GM18502 (cell line): ENCODE results near the gene GAS2L3.

Experiments used
- ATAC-seq: cut with Tn5 transposase; IDR thresholded peaks from one replicate; pipeline ENCODE4 v1.9.1; 2021; ENCODE audit warnings: mild to moderate bottlenecking; ENCODE audit not compliant: unreplicated experiment, poor library complexity

GAS2L3 gene

DNA sequence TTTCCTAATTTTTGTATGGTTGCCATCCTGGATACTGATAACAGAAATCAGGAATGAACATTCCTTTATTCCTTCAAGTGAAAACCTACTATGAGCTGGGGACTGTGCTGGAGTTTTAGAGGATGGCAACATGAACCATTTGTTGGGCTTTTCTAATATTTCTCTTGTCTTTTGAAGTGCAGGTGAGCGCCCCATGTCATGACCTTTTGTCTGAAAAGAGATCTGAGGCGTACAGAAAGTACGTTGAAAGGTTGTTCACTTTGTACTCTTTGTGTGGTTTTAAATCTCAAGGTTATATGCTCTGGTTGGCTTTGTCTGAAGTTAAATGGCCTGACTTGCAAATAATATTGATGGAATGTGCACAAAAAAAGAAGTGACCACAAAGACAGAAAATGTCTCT, 79.0 kb downstream of the GAS2L3 start:
- no peak for ATAC-seq

DNA sequence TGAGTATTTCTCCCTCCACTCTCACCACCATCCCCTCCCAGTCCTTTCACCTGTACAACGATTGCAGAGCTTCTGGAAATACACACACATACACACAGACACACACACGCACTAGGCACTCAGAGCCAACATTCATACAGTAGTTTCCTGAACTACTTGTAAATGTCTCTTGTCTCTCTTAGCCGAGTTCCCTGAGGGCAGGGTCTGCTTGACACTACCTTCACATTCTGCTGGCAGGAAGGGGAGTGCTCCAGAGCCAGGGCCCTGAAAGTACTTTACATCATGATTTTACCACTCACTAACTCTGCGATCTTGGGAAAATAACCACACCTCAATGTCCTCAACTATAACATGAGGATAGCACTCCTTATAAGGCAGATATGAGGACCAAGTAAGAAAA, 82.7 kb downstream of the GAS2L3 start:
- ATAC-seq = no peak

DNA sequence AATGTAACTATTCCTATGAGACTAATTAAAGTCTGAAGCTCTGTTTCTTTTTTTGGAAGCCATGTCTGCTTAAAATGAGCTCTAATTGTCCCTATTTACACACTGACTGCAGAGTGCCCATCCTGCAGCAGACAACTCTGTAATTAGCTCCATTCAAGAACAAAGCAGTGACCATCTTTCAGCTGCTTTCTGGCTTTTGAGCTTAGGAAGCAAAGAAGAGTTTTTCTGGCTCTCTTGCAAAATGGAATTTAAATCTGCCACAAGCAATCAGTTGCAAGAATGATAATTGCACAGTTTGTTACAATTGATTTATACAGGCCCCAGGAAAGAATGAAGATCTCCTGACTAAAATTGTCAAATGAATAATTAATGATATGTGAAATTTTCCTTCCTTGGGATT, 83.4 kb downstream of the GAS2L3 start:
- ATAC-seq = no peak

DNA sequence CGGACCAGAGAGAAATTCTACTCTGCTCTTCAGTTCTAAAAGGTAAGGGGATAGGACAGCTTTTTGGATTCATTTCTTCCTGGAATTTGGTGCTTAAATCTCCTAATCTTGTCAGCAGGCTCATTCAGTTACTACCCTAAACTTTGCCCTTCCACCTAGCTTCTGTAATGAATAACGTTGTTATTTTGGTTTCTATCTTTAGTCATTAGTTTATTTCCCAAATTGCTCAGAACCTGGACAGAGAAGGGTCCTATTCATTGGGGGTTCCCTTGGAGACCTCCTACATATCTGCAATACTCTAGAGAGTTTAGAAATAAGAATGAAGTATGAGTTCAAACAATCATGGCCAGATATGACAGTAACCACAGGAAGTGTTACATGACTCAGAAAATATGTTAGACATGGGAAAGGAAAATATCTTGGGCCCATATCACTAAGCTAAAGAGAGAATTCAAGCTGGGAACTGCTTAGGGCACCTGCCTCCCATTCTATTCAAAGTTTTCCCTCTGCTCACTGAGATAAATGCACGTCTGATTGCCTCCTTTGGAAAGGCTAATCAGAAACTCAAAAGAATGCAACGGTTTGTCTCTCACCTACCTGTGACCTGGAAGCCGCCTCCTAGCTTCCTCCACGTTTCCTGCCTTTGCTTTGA, 87.9 kb downstream of the GAS2L3 start:
- peak; percentile 65 for ATAC-seq

DNA sequence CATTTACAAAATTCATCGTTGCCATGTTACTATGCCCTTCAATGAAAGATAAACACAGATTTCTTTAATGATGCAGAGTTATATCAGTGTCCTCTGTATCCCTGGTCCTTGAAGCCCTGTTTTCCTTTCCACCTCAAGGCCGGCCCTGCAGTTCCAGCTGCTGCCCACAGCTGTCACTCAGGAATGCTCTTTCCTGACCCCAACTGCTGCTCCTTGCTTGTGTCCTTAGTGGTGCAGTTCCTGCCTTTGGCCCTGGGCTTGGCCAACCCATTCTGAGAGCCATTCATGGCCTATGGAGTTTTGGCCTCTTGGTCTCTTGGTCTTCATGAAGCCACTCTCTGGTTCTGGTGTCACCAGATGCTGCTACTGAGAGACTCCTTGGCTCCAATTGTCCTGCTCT, 93.1 kb downstream of the GAS2L3 start:
- no peak for ATAC-seq

DNA sequence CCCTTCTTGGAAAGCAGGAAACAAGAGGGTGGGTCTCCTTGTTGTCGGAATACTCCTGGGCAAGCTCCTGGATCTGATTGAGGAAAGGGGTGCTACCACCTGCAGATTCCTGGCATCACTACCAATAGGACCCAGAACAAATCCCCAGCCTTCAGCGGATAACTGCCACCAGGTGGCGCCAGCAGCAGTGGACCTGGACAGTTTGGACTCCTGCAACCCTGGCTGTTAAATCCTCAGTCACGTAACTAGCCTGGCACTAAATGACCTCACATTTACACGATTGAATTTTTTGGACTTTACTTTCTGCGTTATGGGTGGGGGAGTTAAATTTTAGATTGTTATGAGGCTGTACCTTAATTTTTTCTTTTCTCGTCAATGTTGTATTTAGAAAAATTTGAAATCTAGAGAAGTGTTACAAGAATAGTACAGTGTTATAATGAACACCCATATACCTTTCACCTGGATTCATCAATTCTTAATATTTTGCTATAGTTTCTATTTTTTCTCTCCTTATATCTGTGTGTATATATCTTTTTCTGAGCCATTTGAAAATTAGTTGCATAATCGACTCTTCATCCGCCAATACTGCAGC, 95.6 kb downstream of the GAS2L3 start:
- peak; percentile 77 for ATAC-seq

DNA sequence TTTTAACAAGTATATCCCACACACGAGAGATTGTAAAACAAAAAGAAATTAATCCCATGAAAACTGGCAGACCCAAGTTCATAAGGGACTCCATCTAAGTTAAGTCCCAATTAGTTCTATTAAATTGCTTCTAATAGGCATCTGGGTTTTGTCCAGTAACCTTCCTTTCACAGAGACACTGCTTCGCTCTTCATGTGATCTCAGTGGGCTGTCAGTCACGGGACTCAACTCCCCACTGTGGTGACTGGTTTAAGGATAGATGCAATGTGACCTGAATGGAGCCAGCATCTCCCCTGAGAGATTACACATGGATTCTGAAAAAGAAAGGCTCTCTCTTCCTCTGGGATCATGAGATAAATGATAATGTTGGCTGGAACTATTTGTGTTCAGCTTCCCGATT, 96.4 kb downstream of the GAS2L3 start:
- ATAC-seq = no peak

DNA sequence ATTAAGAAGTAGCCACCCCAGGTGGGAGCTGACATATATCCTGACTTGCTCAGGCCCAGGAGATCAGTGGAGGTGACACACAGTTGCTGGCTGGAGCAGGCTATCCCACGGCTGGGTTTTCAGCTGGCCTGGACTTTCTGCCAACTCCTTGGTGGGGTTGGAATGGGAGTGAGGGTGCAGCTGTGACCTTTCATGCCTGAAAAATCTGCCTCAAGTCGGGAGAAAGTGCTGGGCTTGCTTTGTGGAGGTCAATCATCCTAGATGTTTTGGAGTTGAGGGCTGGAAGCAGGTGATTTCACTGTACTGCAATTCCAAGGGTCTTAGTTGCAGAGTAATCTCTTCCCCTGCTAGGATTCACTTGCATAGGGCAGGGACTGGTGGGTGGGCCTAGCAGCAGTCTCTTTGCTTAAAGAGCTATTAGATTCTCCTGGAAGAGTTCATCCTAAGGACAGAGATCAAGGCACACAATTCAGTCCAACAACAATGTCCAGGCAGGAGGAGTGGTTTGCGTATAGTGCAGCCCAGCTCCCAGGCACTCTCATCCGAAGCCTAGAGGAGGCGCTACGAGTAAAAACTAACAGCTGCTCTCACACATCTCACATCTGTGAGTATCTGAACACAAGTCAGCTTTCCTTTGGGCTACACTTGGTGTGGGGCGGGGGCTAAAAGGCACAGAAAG, 98.1 kb downstream of the GAS2L3 start:
- no peak for ATAC-seq

DNA sequence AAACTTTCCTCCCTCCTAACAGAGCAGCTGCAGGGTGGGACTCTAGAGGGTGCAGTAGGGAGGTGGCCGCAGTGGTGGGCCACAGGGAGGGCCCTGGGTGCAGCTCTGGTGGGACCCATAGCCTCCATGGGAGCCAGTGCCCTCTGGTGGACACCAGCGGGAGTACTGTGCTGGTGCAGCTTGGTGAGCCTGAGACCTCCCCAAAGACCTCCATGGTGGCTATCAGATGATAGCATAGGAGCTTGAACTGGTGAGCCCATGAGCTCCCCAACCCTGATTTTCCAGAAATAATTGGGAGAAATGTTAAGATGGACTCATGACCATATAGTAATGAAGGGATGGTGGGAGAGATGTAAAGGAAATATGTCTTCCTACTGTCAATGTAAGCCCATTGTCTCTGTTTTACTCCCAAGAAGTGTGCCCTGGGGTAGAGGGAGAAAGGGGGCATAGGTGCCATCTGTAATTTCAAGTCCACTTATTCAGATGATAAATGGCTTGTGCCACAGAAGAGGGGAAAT, 98.7 kb downstream of the GAS2L3 start:
- peak; percentile 78 for ATAC-seq

DNA sequence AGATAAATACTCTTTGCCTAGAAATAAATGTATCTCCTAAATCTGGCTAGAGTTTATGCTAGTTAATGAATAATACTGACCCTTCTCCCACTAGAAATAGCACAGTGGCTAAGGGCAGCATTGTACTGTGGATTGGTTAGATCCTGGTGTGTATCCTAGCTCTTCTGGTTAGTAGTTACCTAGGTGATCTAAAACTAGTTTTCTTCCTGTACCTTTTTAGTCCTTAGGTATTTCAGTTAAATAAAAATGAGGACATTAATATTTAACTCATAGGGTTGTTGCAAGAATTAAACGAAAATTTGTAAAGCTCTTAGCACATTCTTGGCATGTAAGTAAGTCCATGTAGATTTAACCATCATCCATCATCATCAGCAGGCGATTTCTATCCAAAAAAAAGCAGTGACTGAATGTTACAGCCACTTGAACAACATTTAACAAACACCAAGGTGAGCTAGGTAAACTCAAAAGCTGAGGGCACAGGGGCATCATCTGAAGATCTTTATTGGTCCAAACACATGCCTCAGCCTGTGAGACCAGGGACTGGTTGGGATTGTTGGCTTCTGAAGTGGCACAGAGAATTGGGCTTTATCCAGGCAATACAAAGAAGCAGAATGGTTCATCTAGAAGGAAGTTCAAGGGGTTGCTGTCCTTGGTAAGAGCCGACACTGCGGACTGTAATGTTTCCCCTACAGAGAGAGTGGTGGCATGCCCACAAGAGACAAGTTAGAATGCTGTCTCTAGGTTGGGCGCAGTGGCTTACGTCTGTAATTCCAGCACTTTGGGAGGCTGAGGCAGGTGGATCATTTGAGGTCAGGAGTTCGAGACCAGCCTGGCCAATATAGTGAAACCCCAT, 100.8 kb downstream of the GAS2L3 start:
- no peak for ATAC-seq
